Erythroblast (primary cell): ENCODE results near the gene DBP.

Source experiments
- GATA1 ChIP-seq: IDR thresholded peaks from 2 replicates; pipeline ENCODE4 v1.6.1; 2011; ENCODE audit warnings: low read depth, mild to moderate bottlenecking, control low read depth, low read length, moderate library complexity
- POLR2A ChIP-seq: IDR thresholded peaks from 2 replicates; pipeline ENCODE4 v1.6.1; 2011; ENCODE audit warnings: mild to moderate bottlenecking, low read length

DNA sequence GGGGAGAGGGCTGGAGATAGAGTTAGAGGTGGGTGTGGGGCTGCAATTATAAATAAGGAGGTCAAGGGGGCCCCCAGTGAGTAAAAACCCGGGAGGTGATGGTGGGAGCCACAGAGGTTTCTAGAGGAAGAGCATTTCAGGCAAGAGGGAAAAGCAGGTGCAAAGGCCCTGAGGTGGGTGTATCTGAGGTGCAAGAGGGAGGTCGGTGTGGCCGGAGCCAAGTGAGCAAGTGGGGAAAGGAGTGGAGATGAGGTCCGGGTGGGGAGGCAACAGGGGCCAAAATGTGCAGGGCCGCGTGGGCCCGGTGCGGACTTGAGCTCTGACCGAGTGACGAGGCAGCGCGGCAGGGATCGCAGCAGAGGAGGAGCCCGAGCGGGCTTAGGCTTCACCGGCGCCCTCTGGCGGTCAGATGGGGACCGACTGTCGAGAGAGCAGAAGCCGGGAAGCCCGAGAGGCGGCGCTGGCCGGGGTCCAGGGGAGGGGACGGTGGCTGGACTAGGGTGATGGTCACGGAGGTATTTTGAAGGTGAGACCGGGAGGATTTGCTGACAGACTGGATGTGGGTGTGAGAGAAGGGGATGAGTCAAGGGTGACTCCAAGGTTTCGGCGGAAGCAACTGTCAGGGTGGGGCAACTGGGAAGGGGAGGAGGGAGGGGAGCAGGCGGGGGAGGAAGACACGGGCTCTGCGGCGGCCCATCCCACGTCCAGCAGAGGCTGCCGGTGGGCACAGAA lies 48.3 kb downstream of the DBP start:
- TF ChIP-seq POLR2A (no peak), GATA1 (no peak)
